Measurements from ENCODE around the gene HECTD2.
A peak's percentile ranks its signal among the peaks of the same experiment; 100 is the strongest.

The HECTD2 gene

DNA sequence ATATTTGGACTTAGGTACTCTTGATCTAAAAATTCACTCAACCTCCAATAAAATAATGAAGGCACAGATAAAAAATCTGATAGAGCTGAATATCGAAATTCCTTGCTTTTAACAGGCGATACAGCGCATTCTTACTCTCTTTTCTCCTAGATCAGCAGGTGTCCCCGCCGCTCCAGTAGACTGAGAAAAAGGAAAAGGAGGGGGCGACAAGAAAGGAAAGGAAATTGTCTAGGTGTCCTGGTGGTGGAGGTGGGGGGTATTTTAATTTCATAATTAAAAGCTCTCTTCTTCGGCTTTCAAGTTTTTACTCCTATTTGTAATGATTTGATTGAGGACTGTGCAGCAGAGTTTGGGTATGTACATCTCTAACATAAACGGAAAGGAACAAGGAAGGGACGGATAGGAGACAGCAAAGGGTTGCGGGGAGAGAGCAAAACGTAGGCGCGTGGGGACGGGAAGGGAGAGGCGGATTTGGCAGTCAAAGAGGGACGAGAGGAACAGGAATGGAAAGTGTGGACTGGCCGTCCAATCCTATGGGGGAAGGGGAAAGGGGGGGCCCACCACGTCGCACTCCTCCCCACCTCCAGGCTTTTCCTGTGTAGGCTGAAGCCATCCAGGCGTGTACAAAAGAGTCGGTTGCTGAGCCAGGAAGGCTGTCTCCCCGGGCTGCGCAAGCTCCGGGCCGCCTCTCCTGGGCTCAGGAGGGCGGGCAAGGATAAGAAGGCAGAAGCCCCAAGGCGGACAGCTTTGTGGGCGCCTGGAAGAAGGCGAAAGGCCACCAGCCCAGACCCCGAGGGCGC is 875 bp upstream of the HECTD2 start:
- peak; percentile 76 for DNase-seq (ENCODE audit: low read depth)
- TF ChIP-seq, protein P1, sequence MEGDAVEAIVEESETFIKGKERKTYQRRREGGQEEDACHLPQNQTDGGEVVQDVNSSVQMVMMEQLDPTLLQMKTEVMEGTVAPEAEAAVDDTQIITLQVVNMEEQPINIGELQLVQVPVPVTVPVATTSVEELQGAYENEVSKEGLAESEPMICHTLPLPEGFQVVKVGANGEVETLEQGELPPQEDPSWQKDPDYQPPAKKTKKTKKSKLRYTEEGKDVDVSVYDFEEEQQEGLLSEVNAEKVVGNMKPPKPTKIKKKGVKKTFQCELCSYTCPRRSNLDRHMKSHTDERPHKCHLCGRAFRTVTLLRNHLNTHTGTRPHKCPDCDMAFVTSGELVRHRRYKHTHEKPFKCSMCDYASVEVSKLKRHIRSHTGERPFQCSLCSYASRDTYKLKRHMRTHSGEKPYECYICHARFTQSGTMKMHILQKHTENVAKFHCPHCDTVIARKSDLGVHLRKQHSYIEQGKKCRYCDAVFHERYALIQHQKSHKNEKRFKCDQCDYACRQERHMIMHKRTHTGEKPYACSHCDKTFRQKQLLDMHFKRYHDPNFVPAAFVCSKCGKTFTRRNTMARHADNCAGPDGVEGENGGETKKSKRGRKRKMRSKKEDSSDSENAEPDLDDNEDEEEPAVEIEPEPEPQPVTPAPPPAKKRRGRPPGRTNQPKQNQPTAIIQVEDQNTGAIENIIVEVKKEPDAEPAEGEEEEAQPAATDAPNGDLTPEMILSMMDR (IDR thresholded peaks at IDR 0.05; ENCODE audit: low read depth, low read length) = no peak
- TF ChIP-seq, protein P2, sequence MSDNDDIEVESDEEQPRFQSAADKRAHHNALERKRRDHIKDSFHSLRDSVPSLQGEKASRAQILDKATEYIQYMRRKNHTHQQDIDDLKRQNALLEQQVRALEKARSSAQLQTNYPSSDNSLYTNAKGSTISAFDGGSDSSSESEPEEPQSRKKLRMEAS (IDR thresholded peaks at IDR 0.05; ENCODE audit: low read depth, low read length) = no peak
- no peak for TF ChIP-seq MYC (IDR thresholded peaks at IDR 0.05; ENCODE audit: low read depth, low read length)
- TF ChIP-seq POLR2A (IDR thresholded peaks at IDR 0.05; ENCODE audit: extremely low read depth, insufficient read length) = no peak
- peak overlapping the region; percentile 81 for H3K4me3 ChIP-seq (ENCODE audit: low read depth, low read length)

DNA sequence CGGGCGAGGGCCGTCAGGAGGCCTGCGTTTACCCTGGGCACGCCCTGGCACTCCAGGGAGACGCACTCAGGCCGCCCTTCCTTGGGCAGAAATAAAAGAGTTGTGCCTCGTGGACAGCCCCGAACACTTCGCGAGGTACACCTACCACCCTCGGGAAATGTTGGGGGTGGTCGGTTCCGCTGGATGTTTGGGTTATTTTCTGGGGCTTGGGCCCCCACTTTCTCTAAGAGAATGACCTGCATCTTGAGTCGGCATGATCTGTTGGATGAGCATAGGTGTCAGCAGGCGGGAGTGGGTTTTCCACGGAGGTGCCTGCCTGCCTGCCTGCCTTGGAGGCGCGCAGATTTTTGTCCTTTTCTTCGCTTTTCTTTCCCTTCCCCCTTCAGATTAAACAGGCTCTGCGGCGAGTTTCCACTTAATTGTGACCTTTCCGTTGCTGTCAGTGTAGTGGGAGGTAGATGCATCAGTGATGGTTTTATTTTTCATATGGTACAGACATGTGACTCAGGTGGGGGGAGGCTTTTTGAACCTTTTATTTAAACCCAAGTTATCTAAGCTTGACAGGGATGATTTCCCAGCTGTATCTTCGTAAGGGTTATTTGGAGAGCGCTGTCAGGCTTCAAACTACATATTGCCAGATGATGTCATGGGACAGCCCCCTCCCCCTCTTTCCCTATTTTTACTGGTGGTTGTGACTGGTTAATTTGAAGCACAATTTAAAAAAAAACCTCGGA is 661 bp downstream of the HECTD2 start:
- peak overlapping the region; percentile 58 for H3K4me3 ChIP-seq (ENCODE audit: low read depth, low read length)
- no peak for TF ChIP-seq POLR2A (IDR thresholded peaks at IDR 0.05; ENCODE audit: extremely low read depth, insufficient read length)
- TF ChIP-seq, protein P1 (IDR thresholded peaks at IDR 0.05; ENCODE audit: low read depth, low read length) = no peak
- TF ChIP-seq, protein P2 (IDR thresholded peaks at IDR 0.05; ENCODE audit: low read depth, low read length) = no peak
- TF ChIP-seq MYC (IDR thresholded peaks at IDR 0.05; ENCODE audit: low read depth, low read length) = no peak
- peak; percentile 9 for DNase-seq (ENCODE audit: low read depth)

DNA sequence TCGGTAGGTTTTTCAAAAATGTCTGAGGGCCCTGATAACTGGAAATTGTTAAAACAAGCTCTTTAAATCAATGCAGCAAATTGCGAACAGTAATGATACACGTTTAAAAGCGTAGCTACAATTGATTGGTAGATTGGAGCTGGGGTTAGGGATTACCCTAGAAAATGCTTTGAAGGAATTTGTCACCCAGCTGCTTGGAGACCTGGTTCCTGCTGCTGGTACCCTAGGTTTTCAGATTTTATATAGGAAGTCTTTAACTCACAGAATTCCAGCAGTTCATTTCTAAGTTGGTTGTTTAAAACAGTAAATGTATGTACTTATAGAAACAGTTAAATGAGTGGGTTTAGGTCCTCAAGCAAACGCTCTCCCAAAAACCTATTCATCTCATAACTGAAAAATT is 1.5 kb downstream of the HECTD2 start:
- no peak for DNase-seq (ENCODE audit: low read depth)
- H3K4me3 ChIP-seq (ENCODE audit: low read depth, low read length) = no peak overlapping the region
- TF ChIP-seq POLR2A (IDR thresholded peaks at IDR 0.05; ENCODE audit: extremely low read depth, insufficient read length) (no peak), MYC (IDR thresholded peaks at IDR 0.05; ENCODE audit: low read depth, low read length) (no peak)
- TF ChIP-seq, protein P1 (IDR thresholded peaks at IDR 0.05; ENCODE audit: low read depth, low read length) = no peak
- TF ChIP-seq, protein P2 (IDR thresholded peaks at IDR 0.05; ENCODE audit: low read depth, low read length) = no peak

DNA sequence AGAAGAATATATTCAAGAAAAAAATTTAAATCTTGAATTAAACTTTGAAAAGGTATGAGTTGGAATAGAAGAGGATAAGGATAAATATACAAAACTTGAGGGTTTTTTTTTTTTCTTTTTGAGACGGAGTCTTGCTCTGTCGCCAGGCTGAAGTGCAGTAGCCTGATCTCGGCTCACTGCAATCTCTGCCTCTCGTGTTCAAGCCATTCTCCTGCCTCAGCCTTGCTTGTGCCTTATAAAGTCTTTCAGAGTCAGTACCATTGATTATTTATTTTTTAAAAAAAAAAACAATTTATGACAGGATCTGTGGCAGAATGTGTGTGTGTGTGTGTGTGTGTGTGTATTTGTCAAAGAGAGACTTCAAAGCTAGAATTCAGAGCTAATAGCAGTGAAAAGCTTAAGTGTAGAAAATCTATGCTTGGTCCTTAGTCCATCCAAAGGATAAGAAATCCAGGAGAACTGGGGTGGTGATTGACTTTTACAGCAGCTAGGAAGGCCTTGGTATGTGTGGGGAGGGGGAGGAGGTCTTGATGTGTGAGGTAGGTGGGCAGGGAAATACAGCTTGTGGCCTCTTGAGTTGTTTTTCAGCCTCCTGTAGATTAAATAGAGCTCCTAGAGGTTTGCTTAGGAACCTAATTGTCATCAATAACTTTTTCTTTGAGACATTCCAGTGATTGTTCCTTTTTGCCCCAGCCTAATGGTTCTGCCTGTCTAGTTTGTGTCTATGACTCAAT is 2.4 kb downstream of the HECTD2 start:
- no peak for TF ChIP-seq POLR2A (IDR thresholded peaks at IDR 0.05; ENCODE audit: extremely low read depth, insufficient read length)
- no peak for TF ChIP-seq MYC (IDR thresholded peaks at IDR 0.05; ENCODE audit: low read depth, low read length)
- TF ChIP-seq, protein P2 (IDR thresholded peaks at IDR 0.05; ENCODE audit: low read depth, low read length) = no peak
- TF ChIP-seq, protein P1 (IDR thresholded peaks at IDR 0.05; ENCODE audit: low read depth, low read length) = no peak
- no peak for DNase-seq (ENCODE audit: low read depth)
- H3K4me3 ChIP-seq (ENCODE audit: low read depth, low read length) = no peak overlapping the region

DNA sequence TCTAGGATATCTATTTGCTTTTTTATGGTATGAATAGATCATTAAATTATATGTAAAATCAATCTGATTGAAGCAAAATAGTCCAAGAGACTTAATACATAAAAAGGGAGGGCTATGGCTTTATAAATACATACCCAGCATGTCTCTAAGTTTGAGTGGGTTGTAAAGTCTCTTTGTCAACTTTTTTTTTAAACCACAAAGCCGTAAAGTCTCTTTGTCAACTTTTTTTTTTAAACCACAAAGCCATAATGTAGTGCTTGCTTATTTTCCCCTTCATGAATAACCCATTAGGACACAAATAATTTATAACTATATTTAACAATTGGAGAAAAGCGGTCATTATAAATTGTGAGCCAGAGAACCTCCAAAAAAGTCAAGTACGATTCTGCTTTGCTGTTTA is 5.7 kb downstream of the HECTD2 start:
- no peak overlapping the region for H3K4me3 ChIP-seq (ENCODE audit: low read depth, low read length)
- peak; percentile 15 for DNase-seq (ENCODE audit: low read depth)
- TF ChIP-seq, protein P2 (IDR thresholded peaks at IDR 0.05; ENCODE audit: low read depth, low read length) = no peak
